ENCODE results near the gene FOXN1.

- no peak for TF ChIP-seq TAF1 (IDR thresholded peaks at IDR 0.05; ENCODE audit: low read depth, low read length)
- TF ChIP-seq POLR2A (IDR thresholded peaks at IDR 0.05; ENCODE audit: low read depth, low read length) = no peak
- no peak for TF ChIP-seq POLR2AphosphoS5 (IDR thresholded peaks at IDR 0.05; ENCODE audit: low read depth, low read length)
- TF ChIP-seq SPI1 (IDR thresholded peaks at IDR 0.05; ENCODE audit: low read depth, low read length) = no peak
- TF ChIP-seq PAX5 (IDR thresholded peaks at IDR 0.05; ENCODE audit: insufficient read depth, low read length, severe bottlenecking) = no peak
- TF ChIP-seq POU2F2 (IDR thresholded peaks at IDR 0.05; ENCODE audit: low read depth, low read length) = no peak
Observed at GRCh38 chr17:28580959-28581358, 74.8 kb downstream of the FOXN1 start.

Data from GM12891 (cell line).